Right lobe of liver (tissue), 4 donors: ENCODE results near the gene POLN.

Experiments
- CTCF ChIP-seq, 4 donors: fragments of 200-600 bp in 3 of 4; fragments of 450-650 bp in 1 of 4; IDR thresholded peaks; one replicate each; pipeline versions ENCODE4 v1.5.1 to v1.8.0; 2016 to 2022; ENCODE audit warnings: antibody characterized with exemption in 4 of 4, mild to moderate bottlenecking in 2 of 4
- POLR2A ChIP-seq: fragments of 450-650 bp; IDR thresholded peaks from one replicate; pipeline ENCODE4 v1.6.1; 2017; ENCODE audit warnings: antibody characterized with exemption, mild to moderate bottlenecking
- donor health status: DM: no; HTN: no; CAD: no.
- donor health status: DM: no; HTN: no; CAD: no.
- donor health status: DM: no; HTN: yes; CAD: no.

GRCh38 chr4:2042947-2043395 is 198.9 kb downstream of the POLN start:
- TF ChIP-seq CTCF (IDR thresholded peaks at IDR 0.05) (no peak), POLR2A (no peak)
